Hippocampal formation (tissue), 2 donors: ENCODE data around the gene PACRG.
A peak's percentile ranks its signal among the peaks of the same experiment; 100 is the strongest.
"Not testable (repeated sequence)": the region's sequence is repeated elsewhere in the genome, so short reads cannot be mapped to it uniquely, and the experiment has no call there.

Experiments used
- DNase-seq, 2 donors: peaks; one replicate each; lab custom pipeline; 2025; lab: John Stamatoyannopoulos, UW

Gene PACRG

GRCh38 chr6:162727322-162728182 lies at the start of gene PACRG, which contains the start of gene PRKN:
TSS of gene PACRG (plus strand) at chr6:162727974.
TSS of gene PRKN (minus strand) at chr6:162727766.
- DNase-seq, result peak; percentile 95 to 98

- not testable (repeated sequence) for DNase-seq
Observed at GRCh38 chr6:162678896-162679295, 48.9 kb upstream of the PACRG start.

- no peak for DNase-seq
Observed at GRCh38 chr6:162679681-162680080, 48.1 kb upstream of the PACRG start.

- no peak for DNase-seq
Observed at GRCh38 chr6:162680367-162680766, 47.4 kb upstream of the PACRG start.

- no peak for DNase-seq
Observed at GRCh38 chr6:162680871-162681270, 46.9 kb upstream of the PACRG start.

- DNase-seq, result no peak
Observed at GRCh38 chr6:162681447-162681846, 46.3 kb upstream of the PACRG start.

- DNase-seq, result no peak
Observed at GRCh38 chr6:162683135-162683534, 44.6 kb upstream of the PACRG start.

- DNase-seq, result no peak
Observed at GRCh38 chr6:162684052-162684451, 43.7 kb upstream of the PACRG start.

- no peak for DNase-seq
Observed at GRCh38 chr6:162684961-162685360, 42.8 kb upstream of the PACRG start.

GRCh38 chr6:162685586-162685985 lies 42.2 kb upstream of the PACRG start:
- DNase-seq, result no peak

DNA sequence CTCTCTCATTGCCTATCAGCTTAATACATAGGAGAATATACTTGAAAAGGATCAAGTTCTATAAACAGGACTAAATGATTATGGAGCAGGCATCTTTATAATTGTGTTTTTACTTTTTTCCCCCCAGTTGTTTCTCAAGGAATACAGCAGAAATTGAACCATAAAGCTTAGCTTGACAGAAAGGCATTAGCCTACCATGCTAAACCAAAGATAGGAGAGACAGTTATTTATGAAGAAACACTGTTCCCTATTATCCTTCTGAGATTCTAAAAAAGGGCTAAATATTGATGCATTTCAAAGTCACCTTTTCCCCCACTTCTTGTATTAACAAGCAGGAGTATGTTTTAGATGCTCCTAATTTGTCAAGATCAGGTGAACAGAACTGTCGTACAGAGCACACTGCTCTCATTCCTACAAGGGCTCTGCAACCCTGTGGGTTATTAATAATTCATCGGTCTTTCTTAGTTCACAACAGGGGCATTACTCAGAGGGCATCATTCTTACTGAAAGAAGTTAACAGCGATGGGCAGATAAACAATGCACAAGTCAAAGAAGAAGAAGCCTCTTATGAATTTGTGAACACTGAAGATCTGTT lies 38.9 kb upstream of the PACRG start:
- no peak for DNase-seq

GRCh38 chr6:162690158-162690557 lies 37.6 kb upstream of the PACRG start:
- DNase-seq, result no peak

DNA sequence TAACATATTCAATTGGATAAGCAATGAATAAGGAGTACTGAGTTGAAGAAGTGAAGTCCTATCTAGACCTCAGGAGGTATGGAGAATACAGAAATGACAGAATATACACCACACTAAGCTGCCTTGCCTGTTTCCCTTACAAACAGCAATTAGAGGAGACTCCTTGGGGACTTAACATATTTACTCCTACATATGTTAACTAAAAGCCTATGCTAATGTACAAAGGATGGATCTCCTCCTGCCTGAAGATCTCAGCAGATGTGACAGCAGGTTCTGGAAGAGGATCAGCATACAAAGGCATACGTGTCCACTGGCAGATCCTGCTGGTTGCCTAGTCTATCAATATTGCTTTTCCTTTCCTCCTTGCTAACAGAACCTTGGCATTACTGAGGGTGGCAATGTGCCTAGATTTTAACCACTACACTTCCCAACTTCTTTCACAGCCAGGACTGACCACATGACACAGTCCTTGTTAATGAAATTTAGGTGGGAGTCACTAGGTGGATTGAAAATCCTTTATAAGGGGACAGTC lies 29.8 kb upstream of the PACRG start:
- no peak for DNase-seq

DNA sequence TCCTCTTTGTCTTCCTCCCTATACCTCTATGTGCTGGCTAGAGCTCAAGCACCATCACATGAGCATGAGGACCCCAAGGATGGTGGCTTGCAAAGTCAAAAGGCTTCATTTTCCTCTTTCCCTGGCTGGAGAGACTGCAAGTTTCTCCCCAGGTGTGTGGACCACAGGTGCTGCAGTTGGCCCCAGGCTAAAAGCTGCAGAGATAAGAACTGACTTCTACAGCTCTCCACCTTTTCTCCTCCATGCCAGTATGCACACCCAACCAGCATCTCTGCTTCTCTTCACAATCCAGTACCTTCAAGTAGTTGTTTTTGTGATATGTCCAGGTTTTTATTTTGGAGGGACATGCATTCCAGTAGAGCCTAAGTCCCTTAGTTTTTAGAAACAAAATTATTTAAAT lies 29.3 kb upstream of the PACRG start:
- no peak for DNase-seq

DNA sequence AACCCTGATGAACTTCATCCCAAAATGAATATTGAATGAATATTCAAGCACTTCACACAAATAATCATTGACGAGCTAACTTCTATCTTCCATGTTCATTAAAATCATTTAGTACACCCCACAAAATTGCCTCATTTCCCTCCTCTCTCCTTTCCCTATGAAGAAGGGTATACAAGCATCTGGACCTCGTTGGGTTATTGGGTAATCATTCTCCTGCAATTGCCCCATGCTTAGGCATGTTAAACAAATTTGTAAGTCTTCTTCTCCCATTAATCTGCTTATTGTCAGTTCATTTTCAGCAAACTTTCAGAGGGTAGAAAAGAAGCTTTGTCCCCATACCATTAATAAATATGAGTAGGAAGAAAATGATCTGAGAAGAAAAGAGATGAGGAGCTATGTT lies 27.8 kb upstream of the PACRG start:
- DNase-seq, result no peak

DNA sequence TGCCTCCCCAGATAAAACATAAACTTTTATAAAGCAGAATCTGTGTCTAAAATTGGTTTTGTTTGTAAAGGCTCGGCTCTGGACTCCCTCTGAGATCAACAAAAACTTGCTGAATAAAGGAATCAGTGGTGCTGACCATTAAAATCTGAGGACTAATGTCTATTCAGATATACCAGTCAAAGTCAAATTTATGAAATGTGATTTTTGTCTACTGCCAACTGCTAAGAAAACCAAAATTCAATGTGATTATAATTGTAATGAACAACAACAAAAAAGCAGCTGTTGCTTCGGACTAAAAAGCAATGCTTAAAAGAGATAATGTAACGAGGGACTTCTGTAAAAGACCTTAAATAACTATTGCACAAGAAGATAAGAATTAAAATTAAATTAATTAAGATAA lies 26.8 kb upstream of the PACRG start:
- DNase-seq, result no peak

GRCh38 chr6:162701551-162701950 lies 26.2 kb upstream of the PACRG start:
- no peak for DNase-seq

- DNase-seq, result no peak
Observed at GRCh38 chr6:162702446-162702845, 25.3 kb upstream of the PACRG start.

GRCh38 chr6:162704001-162704400 lies 23.8 kb upstream of the PACRG start:
- no peak for DNase-seq

DNA sequence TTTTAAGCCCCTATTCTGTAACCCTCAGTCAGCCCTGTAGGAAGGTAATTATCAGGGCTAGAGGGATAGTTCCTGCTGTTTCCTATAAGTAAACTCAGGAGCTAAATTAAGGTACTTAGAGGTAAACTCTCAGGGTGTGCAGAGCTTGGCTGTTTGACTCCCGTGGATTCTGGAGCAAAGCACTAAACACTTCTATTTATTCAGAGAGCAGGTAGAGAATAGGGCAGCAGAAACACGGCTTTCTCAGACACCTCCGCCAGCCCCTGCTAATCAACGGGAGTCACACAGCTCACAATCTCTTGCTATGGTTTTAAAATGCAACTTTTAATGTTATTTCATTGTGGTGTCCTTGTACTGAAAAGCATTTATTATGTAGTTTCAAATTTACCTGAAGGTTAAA lies 22.0 kb upstream of the PACRG start:
- DNase-seq, result no peak

GRCh38 chr6:162706232-162706631 lies 21.5 kb upstream of the PACRG start:
- peak; percentile 25 to 67 for DNase-seq

DNA sequence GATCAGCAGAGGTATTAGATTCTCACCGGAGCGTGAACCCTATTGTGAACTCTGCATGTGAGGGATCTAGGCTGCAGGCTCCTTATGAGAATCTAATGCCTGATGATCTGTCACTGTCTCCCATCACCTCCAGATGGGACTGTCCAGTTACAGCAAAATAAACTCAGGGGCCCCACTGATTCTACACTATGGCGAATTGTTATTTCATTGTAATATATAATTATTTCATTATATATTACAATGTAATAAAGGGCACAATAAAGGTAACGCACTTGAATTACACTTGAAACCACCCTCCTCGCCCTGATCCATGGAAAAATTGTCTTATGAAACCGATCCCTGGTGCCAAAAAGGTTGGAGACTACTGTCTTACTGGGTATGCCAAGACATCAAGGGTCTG lies 18.8 kb upstream of the PACRG start:
- DNase-seq, result no peak

- DNase-seq, result no peak
Observed at GRCh38 chr6:162709431-162709830, 18.3 kb upstream of the PACRG start.
